ENCODE measurements around the gene CDON. TPM values are rescaled to one million over a fixed set of nuclear protein-coding genes. Genes with fewer than 3 reads are reported as not detected.

The CDON gene
- total and polyA plus RNA-seq, 2 donors (not counting 3 experiments of a cell fraction or from before 2014, with no cell fraction given), result 1.6 to 3.8 TPM

GRCh38 chr11:125990244-125990643, 72.4 kb downstream of the CDON start:
- no peak for FAIRE-seq

More at GRCh38 chr11:125990244-125990643, 72.4 kb downstream of the CDON start:
- TF ChIP-seq GATA2 (IDR thresholded peaks at IDR 0.05; ENCODE audit: insufficient read depth, insufficient read length, low read depth, low read length) (no peak), EZH2 (IDR thresholded peaks at IDR 0.05; ENCODE audit: borderline replicate concordance, low read depth, low read length, severe bottlenecking) (no peak), JUN (IDR thresholded peaks at IDR 0.05; ENCODE audit: borderline replicate concordance, insufficient read depth, insufficient read length, low read depth) (no peak), FOS (IDR thresholded peaks at IDR 0.05; ENCODE audit: borderline replicate concordance, insufficient read depth, low read length) (no peak), MAX (IDR thresholded peaks at IDR 0.05; ENCODE audit: insufficient read depth, insufficient read length) (no peak), CTCF (IDR thresholded peaks at IDR 0.05; ENCODE audit: extremely low read depth in 1 of 2, insufficient read depth in 1 of 2, low read depth in 1 of 2, low read length in 2 of 2) (no peak), POLR2AphosphoS5 (IDR thresholded peaks at IDR 0.05; ENCODE audit: insufficient read depth, low read depth, low read length) (no peak), MYC (IDR thresholded peaks at IDR 0.05; ENCODE audit: low read depth, low read length) (no peak), POLR2A (IDR thresholded peaks at IDR 0.05; ENCODE audit: low read depth, low read length) (no peak)
- BruUV-seq (replicated peaks), result no TSS peak
- POLR2A ChIA-PET, result no interaction called here
- H3K79me2 ChIP-seq (ENCODE audit: control insufficient read depth, insufficient read depth, low read length), result no peaks in the 10 kb centered on the region
- DNase-seq (ENCODE audit: low read depth, low spot score), result no peak
- no peaks in the 10 kb centered on the region for H3K36me3 ChIP-seq (ENCODE audit: control insufficient read depth in 2 of 2, extremely low read depth in 1 of 2, insufficient read depth in 2 of 2, low read length in 2 of 2)
- dilution Hi-C loops (cut with MboI; ENCODE audit: extremely low pct_ligation_motif_present, low sequenced_read_pairs), result no loop called here
- no peaks in the 10 kb centered on the region for H3K9me3 ChIP-seq (replicated peaks; ENCODE audit: control insufficient read depth, insufficient read depth, low read length)
- H3K4me3 ChIP-seq (replicated peaks in 1 of 3; ENCODE audit: insufficient read depth in 1 of 3, low read depth in 1 of 3, low read length in 3 of 3), result no peak overlapping the region
- no peak overlapping the region for H3K4me2 ChIP-seq (ENCODE audit: insufficient read depth, low read length)
- no peak overlapping the region for H2AFZ ChIP-seq (ENCODE audit: low read depth, low read length)
- no peak overlapping the region for H3K9ac ChIP-seq (replicated peaks; ENCODE audit: extremely low read depth, insufficient read depth, low read length)
- no peaks in the 10 kb centered on the region for H4K20me1 ChIP-seq (replicated peaks; ENCODE audit: control insufficient read depth, extremely low read depth, insufficient read depth, low read length)
- no peaks in the 10 kb centered on the region for H3K9me1 ChIP-seq (replicated peaks; ENCODE audit: control insufficient read depth, extremely low read depth, insufficient read depth, low read length)
- CTCF ChIA-PET, result no interaction called here
- H3K27ac ChIP-seq (ENCODE audit: insufficient read depth, low read depth, low read length), result no peak overlapping the region
- H3K27me3 ChIP-seq (ENCODE audit: control insufficient read depth in 2 of 2, insufficient read depth in 2 of 2, low read length in 2 of 2), result no peaks in the 10 kb centered on the region
- intact Hi-C loops (cut with micrococcal nuclease), result no loop called here
- H3K4me1 ChIP-seq (ENCODE audit: control insufficient read depth, extremely low read depth, insufficient read depth, low read length), result no peaks in the 10 kb centered on the region
